HepG2 (cell line): ENCODE results near the gene FCHSD1. TPM values are rescaled to one million over a fixed set of nuclear protein-coding genes. Genes with fewer than 3 reads are reported as not detected.

ENCODE experiments used
- ATAC-seq: fragments of 200-7000 bp; cut with Tn5 transposase; 3 replicates; pipeline ENCODE4 v1.9.1; 2020; ENCODE audit warnings: mild to moderate bottlenecking, moderate library complexity
- BruUV-seq: library from RNA; stranded (reverse); fragments of 400-500 nt; replicated peaks from 2 replicates; lab custom pipeline; 2021; lab: Mats Ljungman, UMichigan
- CTCF ChIA-PET: fragments of 300-600 bp; formaldehyde crosslinking; extraction: SDS; loops from one replicate; lab custom pipeline; 2021; ENCODE audit warnings: low total read pairs, inconsistent platforms, low intra/inter-chr PET ratio; lab: Yijun Ruan, JAX
- POLR2A ChIA-PET: fragments of 350-600 bp; sonication (Branson Sonifier 250); formaldehyde crosslinking; loops from one replicate; lab custom pipeline; 2020; ENCODE audit warnings: antibody characterized with exemption, inconsistent platforms; lab: Yijun Ruan, JAX
- DNase-seq: peaks from one replicate; pipeline ENCODE4 v3.0.0-alpha.2; 2015; ENCODE audit warnings: low spot score
- FAIRE-seq: peaks from 3 replicates; lab custom pipeline; 2011; peaks lifted over from hg19 to GRCh38; lab: Jason Lieb, UNC
- H2AFZ ChIP-seq: one replicate; pipeline ENCODE4 v1.6.1; 2011; ENCODE audit warnings: low read length, inconsistent platforms
- H3K27ac ChIP-seq: fragments of 300-600 bp; 3 replicates; pipeline ENCODE4 v1.8.0; 2011; ENCODE audit warnings: mixed run types, mild to moderate bottlenecking, mixed read lengths, low read length, inconsistent platforms; ENCODE audit not compliant: insufficient read depth; ENCODE audit errors: extremely low read length
- H3K27me3 ChIP-seq, 2 experiments: fragments of 200-600 bp in 1 of 2; 2 replicates in 1 of 2; 3 replicates in 1 of 2; pipeline versions ENCODE4 v1.6.0 to v1.8.0; 2011; ENCODE audit warnings: low read length in 2 of 2, mild to moderate bottlenecking in 2 of 2, moderate library complexity in 2 of 2, inconsistent platforms in 1 of 2; ENCODE audit not compliant: insufficient read depth in 2 of 2, control insufficient read depth in 1 of 2
- H3K36me3 ChIP-seq, 2 experiments: fragments of 200-600 bp in 1 of 2; replicated peaks in 1 of 2; 2 replicates in 1 of 2; 3 replicates in 1 of 2; pipeline versions ENCODE4 v1.5.1 to v1.8.0; 2011; ENCODE audit warnings: low read length in 2 of 2, inconsistent platforms in 1 of 2; ENCODE audit not compliant: insufficient read depth in 2 of 2, control insufficient read depth in 1 of 2
- H3K4me1 ChIP-seq: 2 replicates; pipeline ENCODE4 v1.5.1; 2012; ENCODE audit warnings: low read length, inconsistent platforms; ENCODE audit not compliant: insufficient read depth
- H3K4me2 ChIP-seq: 2 replicates; pipeline ENCODE4 v1.6.0; 2011; ENCODE audit warnings: low read depth, low read length, inconsistent platforms
- H3K4me3 ChIP-seq, 3 experiments: fragments of 200-600 bp in 1 of 3; sonication (generic), shearing (Covaris generic) in 1 of 3; replicated peaks in 1 of 3; 2 replicates each; pipeline ENCODE4 v1.5.1; 2011 to 2016; ENCODE audit warnings: low read length in 3 of 3, inconsistent platforms in 2 of 3, low read depth in 2 of 3, mild to moderate bottlenecking in 2 of 3, control low read depth in 1 of 3, mixed read lengths in 1 of 3; ENCODE audit not compliant: insufficient read depth in 1 of 3
- H3K79me2 ChIP-seq: one replicate; pipeline ENCODE4 v1.6.1; 2011; ENCODE audit warnings: low read length, inconsistent platforms; ENCODE audit not compliant: insufficient read depth
- H3K9ac ChIP-seq: 2 replicates; pipeline ENCODE4 v1.6.0; 2011; ENCODE audit warnings: mild to moderate bottlenecking, low read depth, low read length, inconsistent platforms; ENCODE audit not compliant: insufficient read depth
- H3K9me3 ChIP-seq: 2 replicates; pipeline ENCODE4 v1.5.1; 2012; ENCODE audit warnings: mild to moderate bottlenecking, low read length
- H4K20me1 ChIP-seq: 2 replicates; pipeline ENCODE4 v1.6.0; 2011; ENCODE audit warnings: inconsistent platforms, mild to moderate bottlenecking, low read length, moderate library complexity; ENCODE audit not compliant: insufficient read depth
- CEBPG ChIP-seq: IDR thresholded peaks from 2 replicates; pipeline ENCODE4 v1.6.1; 2016
- FOSL2 ChIP-seq: sonication (generic); formaldehyde crosslinking; IDR thresholded peaks from 2 replicates; pipeline ENCODE4 v1.4.0; 2020; ENCODE audit warnings: missing genetic modification reagents
- GATAD2A ChIP-seq: IDR thresholded peaks from 2 replicates; pipeline ENCODE4 v1.6.1; 2016
- GLI4 ChIP-seq: sonication (generic); formaldehyde crosslinking; IDR thresholded peaks from 2 replicates; pipeline ENCODE4 v1.5.1; 2020; ENCODE audit warnings: missing genetic modification reagents, mild to moderate bottlenecking, moderate library complexity, borderline replicate concordance
- SAP130 ChIP-seq: IDR thresholded peaks from 2 replicates; pipeline ENCODE4 v1.6.1; 2016; ENCODE audit warnings: low read depth
- TEAD3 ChIP-seq: optimal IDR thresholded peaks from 2 replicates; pipeline ENCODE3; 2016; ENCODE audit warnings: borderline replicate concordance
- WGBS: methylation state at CpG from one replicate; pipeline ENCODE4 v1.1.6; 2017; ENCODE audit warnings: low lambda C conversion rate; 5-methylcytosine and 5-hydroxymethylcytosine counted together
- in situ Hi-C: cut with HindIII; loops from 2 replicates; pipeline ENCODE4 v1.10.0; 2017; ENCODE audit warnings: low pct_unique_long_range_greater_than_20kb; ENCODE audit not compliant: extremely low pct_ligation_motif_present
- intact Hi-C: fragments of 100-400 bp; cut with micrococcal nuclease; formaldehyde crosslinking; loops from one replicate; pipeline ENCODE4 v1.10.0; 2022; ENCODE audit not compliant: unreplicated experiment
- polyA plus RNA-seq, 8 experiments: library from polyadenylated mRNA; depleted of rRNA in 3 of 8; stranded (reverse) in 7 of 8; unstranded in 1 of 8; fragments of >200 nt; fragmentation: Illumina TruSeq in 4 of 8; extraction: Trizol in 4 of 8; gene quantifications; 2 replicates each; pipeline versions ENCODE4 v1.2.1 to v1.2.3, GENCODE V29; 2011 to 2016; ENCODE audit warnings: low read depth in 4 of 8, missing spikeins in 1 of 8, mixed read lengths in 1 of 8; ENCODE audit not compliant: insufficient read depth in 1 of 8
- total RNA-seq, 5 experiments: library from RNA; depleted of rRNA; stranded (reverse); fragments of >200 nt; fragmentation: Illumina TruSeq; extraction: Trizol; gene quantifications; 2 replicates each; pipeline ENCODE4 v1.2.3, GENCODE V29; 2016; ENCODE audit warnings: low read depth in 1 of 5
- TF ChIP-seq, protein P1 (sequence below): sonication (generic); formaldehyde crosslinking; IDR thresholded peaks from 2 replicates; pipeline ENCODE4 v1.4.0; 2020; ENCODE audit warnings: mild to moderate bottlenecking, missing genetic modification reagents
- TF ChIP-seq, protein P2 (sequence below): sonication (generic); formaldehyde crosslinking; IDR thresholded peaks from 2 replicates; pipeline ENCODE4 v1.8.1; 2023; ENCODE audit warnings: mild to moderate bottlenecking, missing genetic modification reagents, borderline replicate concordance
- TF ChIP-seq, protein P3 (sequence below): sonication (generic); formaldehyde crosslinking; IDR thresholded peaks from 2 replicates; pipeline ENCODE4 v1.4.0; 2020; ENCODE audit warnings: missing genetic modification reagents, borderline replicate concordance
- TF ChIP-seq, protein P4 (sequence below): sonication (generic); formaldehyde crosslinking; IDR thresholded peaks from 2 replicates; pipeline ENCODE4 v1.8.1; 2023; ENCODE audit warnings: mild to moderate bottlenecking, moderate library complexity, missing genetic modification reagents

The FCHSD1 gene
- total and polyA plus RNA-seq, 2 of the 13 experiments (the other 11 are each of a cell fraction or from before 2014, with no cell fraction given), result 5.5 to 15.4 TPM

DNA sequence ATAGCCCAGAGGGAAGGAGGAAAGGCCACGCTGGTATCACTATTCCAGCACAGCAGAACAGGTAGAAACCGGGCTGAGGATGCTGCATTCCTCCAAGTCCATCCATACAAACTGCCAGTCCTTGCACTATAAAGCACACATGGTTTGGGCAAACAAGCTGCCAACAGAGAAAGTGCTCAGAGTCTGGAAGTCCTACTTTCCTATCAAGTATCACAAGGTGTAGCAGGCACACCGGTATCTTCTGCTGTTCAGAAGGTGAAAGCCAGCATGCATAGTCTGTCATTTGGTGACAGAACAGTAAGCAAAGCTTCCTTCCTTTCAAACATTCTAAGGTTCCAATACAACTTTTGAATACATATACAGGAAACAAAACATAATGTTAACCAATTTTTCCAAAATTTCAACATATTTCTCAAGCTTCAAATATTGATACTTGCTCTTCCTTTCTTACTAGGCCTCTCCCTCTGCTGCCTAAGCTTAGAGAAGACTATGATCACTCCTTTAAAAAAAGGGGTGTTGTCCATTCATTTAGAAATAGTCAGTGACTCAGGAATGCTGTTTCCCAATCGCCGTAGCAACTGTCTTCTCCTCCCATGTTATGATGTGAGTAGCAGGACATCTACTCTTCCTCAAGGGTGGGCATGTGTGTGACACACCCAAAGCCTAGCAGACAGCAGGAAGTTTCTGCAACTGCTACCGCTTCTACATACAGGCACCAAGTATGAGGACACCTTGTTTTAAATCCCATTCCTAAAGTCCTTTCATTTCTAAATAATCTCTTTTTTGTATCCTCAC lies 47.1 kb downstream of the FCHSD1 start (continued):
- TF ChIP-seq FOSL2 (CRISPR knock-in tag), result peak; percentile 56
- TF ChIP-seq GATAD2A (CRISPR knock-in tag), result 0 out of 2 replicates have a peak, but pooled peaks have one; percentile 11
- TF ChIP-seq, protein P1, sequence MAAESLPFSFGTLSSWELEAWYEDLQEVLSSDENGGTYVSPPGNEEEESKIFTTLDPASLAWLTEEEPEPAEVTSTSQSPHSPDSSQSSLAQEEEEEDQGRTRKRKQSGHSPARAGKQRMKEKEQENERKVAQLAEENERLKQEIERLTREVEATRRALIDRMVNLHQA (CRISPR knock-in tag), result no peak
- TF ChIP-seq TEAD3, result peak; percentile 68
- 0 out of 2 replicates have a peak, but pooled peaks have one; percentile 12 for TF ChIP-seq SAP130
- TF ChIP-seq CEBPG (CRISPR knock-in tag), result peak; percentile 67

DNA sequence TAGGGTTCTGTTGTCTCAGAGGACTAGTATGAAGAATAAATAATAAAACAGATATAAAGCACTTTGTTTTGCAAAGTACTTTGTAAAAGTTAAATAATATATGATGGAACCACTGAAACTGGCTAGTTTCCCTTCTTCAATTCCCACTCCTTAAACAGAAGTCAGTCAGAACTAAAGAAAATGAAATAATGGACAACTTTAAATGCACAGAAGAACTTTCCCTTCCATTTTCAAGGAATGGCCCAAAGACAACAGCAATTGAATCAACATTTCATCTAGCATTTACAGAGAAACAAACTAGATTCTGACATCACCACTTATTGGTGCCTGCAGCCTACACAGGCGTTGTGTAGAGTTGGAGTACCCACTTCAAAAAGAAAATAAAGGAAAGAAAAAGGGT lies 48.6 kb downstream of the FCHSD1 start:
- POLR2A ChIA-PET, result no interaction called here
- no peak overlapping the region for H3K27ac ChIP-seq
- no peak for ATAC-seq

More for the DNA sequence above, 48.6 kb downstream of the FCHSD1 start:
- no peak for TF ChIP-seq GLI4 (CRISPR knock-in tag)
- TF ChIP-seq, protein P2, sequence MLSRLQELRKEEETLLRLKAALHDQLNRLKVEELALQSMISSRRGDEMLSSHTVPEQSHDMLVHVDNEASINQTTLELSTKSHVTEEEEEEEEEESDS (CRISPR knock-in tag), result no peak
- TF ChIP-seq, protein P3, sequence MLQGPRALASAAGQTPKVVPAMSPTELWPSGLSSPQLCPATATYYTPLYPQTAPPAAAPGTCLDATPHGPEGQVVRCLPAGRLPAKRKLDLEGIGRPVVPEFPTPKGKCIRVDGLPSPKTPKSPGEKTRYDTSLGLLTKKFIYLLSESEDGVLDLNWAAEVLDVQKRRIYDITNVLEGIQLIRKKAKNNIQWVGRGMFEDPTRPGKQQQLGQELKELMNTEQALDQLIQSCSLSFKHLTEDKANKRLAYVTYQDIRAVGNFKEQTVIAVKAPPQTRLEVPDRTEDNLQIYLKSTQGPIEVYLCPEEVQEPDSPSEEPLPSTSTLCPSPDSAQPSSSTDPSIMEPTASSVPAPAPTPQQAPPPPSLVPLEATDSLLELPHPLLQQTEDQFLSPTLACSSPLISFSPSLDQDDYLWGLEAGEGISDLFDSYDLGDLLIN, result no peak
- TF ChIP-seq, protein P4, sequence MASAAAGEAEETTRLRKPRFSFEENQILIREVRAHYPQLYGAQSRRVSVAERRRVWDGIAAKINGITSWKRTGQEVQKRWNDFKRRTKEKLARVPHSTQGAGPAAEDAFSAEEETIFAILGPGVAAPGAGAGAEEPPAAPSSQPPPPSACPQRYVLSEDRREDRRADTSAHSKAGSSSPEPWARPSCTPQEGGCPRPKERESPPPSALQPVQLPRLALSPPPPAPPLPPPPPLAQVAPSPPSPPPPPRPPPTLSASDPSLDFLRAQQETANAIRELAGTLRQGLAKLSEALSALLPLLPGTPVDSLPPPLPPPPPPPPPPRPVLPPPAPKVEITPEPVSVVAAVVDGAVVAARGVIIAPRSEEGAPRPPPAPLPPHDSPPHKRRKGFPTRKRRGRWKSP (CRISPR knock-in tag), result no peak
- Histone ChIP-seq H3K79me2 (peaks cover 90% of the 10 kb centered on the region), H3K9me3 (no peaks in the 10 kb centered on the region), H3K27me3 (no peaks in the 10 kb centered on the region), H2AFZ (no peak overlapping the region), H3K4me2 (no peak overlapping the region), H3K36me3 (peaks cover 0 to 10% of the 10 kb centered on the region in 2 experiments; a peak in 2 of 5 replicates), H3K4me1 (peaks cover 69% of the 10 kb centered on the region), H4K20me1 (no peaks in the 10 kb centered on the region; the same call in 1 of the 2 replicates), H3K9ac (no peak overlapping the region), H3K4me3 (no peak overlapping the region)
- in situ Hi-C loops, result no loop called here
- no peak for DNase-seq
- CTCF ChIA-PET, result no interaction called here
- WGBS, result 97% methylated on average over 1 of the region's 1 CpG
- BruUV-seq, result no TSS peak
- FAIRE-seq, result no peak
- intact Hi-C loops, result no loop called here
